GM21515 (cell line): ENCODE results near the gene PHF10.

Source experiments
- ATAC-seq: cut with Tn5 transposase; IDR thresholded peaks from one replicate; pipeline ENCODE4 v1.9.1; 2021; ENCODE audit not compliant: unreplicated experiment

PHF10 gene

GRCh38 chr6:169678342-169678741 lies 46.0 kb downstream of the PHF10 start:
- no peak for ATAC-seq

- no peak for ATAC-seq
Observed at GRCh38 chr6:169677096-169677495, 47.2 kb downstream of the PHF10 start.

- ATAC-seq = no peak
Observed at GRCh38 chr6:169675011-169675410, 49.3 kb downstream of the PHF10 start.

DNA sequence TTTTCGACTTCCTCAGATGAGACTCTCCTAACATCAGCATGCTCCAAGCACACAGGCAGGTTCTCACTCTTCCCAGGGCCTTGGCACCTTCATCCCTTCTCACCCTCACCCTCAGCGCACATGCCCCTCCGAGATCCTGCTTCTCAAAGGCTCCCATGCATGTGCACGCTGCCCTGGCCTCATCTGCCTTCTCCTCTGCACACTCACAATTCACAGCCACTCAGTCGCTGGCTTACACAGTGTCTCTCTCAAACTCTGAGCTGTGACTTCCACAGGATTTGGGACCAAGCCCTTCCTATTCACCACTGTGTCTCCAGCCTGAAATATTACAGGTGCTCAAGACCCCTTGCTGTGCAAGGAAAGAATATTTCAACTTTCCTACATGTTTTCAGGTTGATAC lies 52.7 kb downstream of the PHF10 start:
- no peak for ATAC-seq

GRCh38 chr6:169669889-169670288 lies 54.4 kb downstream of the PHF10 start:
- no peak for ATAC-seq

- no peak for ATAC-seq
Observed at GRCh38 chr6:169669147-169669546, 55.2 kb downstream of the PHF10 start.

DNA sequence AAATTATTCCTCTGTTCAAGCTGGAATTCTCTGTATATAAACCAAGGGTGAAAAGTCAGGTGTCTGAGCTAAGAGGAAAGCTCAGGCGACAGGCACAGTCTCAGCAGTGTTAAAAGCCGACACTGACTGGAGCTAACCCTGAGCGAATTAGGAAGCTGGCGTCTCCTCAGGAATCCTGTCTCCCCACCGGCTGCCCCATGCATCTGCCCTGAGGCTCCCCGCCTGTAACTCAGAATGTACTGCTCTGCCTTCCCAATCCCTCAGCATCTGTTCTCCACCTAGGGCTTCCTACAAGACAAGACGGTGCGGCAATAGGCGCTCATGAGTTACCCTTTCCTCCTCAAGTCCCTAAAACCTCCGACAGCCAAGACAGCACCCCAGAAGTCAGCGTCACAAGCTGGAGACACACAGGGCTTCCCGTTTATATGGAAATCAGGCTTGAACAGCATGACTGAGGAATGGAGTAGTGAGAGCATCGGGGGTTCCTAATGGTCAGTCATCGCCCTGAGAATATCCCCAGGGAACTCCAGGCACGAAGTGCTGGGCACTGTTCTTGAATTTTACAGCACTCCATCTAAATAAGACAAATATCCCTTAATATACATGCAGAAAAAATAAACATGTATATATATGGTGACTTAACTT lies 56.0 kb downstream of the PHF10 start:
- ATAC-seq = no peak

DNA sequence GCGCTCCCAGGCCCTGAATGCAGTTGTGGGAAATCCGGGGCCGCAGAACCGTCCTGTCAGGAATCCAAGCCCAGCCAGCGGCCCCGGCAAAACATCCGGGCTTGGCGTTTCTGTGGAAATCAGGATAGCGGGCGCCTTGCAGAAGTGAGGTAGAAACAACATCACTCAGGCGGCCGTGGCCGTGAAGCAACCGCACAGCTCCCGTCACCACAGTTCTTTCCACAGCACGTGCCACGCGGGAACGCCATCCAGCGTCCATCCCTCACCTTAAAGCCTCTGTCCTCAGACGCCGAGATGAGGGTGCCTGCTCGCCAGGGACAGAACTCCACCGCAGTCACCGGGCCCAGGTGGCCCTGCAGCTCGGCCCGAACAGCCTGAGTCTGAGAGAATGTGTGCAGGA lies 56.6 kb downstream of the PHF10 start:
- ATAC-seq = no peak

DNA sequence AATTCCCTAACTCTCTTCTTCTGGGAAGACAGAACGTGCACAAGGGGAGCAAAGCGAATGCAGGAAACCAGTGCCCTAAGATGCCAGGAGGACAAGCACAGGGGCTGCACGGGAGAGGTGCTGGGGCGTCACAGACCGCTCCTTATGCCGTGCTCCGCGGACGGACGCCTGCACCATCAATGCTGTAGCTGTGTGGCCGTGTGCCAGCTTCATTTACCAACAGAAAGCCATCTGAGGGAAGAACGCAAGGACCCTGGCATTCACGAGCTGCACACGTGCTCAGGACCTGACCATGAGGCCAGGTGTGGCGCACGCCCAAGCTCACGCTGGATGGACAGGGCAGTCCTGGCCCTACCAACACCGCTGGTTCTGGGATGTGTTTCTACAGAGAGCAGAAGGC lies 57.9 kb downstream of the PHF10 start:
- no peak for ATAC-seq

- no peak for ATAC-seq
Observed at GRCh38 chr6:169665289-169665688, 59.0 kb downstream of the PHF10 start.

GRCh38 chr6:169664227-169664626 lies 60.1 kb downstream of the PHF10 start:
- no peak for ATAC-seq

DNA sequence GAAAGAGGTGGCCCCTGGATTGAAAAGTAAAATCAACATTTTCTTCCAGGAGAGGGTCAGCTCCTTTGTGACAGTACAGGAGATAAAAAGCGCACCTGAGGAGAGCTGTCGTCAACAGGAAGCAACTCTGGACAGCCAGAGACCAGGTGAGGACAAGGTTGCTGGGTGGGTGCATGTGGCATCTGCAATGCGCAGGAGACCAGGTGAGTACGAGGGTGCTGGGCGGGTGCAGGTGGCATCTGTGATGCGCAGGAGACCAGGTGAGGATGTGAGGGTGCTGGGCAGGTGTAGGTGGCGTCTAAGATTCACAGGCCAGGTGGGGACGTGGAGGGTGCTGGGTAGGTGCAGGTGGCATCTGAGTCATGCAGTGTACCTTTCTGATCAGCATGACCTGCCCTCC lies 60.8 kb downstream of the PHF10 start:
- ATAC-seq = no peak

DNA sequence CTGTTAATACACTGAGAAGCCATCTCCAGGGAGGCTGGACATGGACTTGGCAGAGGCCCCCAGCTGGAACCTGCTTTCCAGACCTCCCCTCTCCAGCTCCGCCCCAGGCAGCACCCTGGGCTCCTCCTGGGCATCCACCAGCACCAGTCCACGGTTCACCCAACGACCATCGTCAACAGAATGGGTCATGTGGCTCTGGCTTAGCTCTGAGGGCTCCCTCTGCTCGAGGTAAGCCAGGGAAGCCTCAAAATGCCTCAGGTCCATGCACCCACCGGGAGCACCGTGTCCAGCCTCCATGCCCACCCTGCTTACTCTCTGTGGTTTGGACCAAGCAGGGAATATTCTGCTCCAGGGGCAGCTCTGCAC lies 62.9 kb downstream of the PHF10 start:
- ATAC-seq = no peak

- ATAC-seq = no peak
Observed at GRCh38 chr6:169660751-169661390, 63.4 kb downstream of the PHF10 start.

- no peak for ATAC-seq
Observed at GRCh38 chr6:169659820-169660610, 64.3 kb downstream of the PHF10 start.

- ATAC-seq = no peak
Observed at GRCh38 chr6:169657284-169657610, 67.1 kb downstream of the PHF10 start.

DNA sequence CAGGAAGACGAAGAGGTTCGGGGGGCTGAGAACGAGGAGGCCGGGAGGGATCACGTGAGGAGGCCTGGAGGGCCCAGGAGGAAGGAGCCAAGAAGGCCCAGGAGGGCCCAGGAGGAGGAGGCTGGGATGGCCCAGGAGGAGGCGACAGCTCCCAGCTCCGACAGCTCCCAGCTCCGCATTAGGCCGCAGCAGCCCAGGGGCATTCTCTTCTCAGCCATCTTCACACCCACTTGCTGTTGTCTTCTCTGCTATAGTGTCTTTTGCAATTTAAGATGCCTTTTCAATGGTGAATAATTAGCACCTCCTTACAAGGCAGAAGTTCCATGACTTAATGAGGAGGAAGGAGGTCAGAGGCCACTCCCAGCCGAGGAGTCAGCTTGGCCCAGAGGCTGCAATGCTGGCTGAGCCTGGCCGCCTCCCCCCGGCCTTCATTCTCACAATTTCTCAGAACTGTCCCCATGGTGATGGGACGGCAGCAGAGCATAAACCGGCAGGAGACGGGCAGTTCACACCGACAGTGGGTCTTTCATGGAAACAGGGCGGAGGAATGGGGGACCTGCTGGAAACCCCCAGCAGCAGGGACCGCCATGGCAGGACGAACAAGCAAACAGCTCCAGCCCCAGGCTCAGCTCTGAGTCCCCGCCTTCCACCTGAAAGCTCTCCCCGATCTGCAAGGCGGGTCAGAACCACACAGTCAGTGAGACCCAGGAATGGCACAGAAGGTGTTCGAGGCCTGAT lies 67.6 kb downstream of the PHF10 start:
- no peak for ATAC-seq

GRCh38 chr6:169654598-169655391 lies 69.5 kb downstream of the PHF10 start:
- ATAC-seq = peak; percentile 92
